Vagina (tissue), 2 donors: ENCODE data around the gene NBPF1. TPM values are rescaled to one million over a fixed set of nuclear protein-coding genes. Genes with fewer than 3 reads are reported as not detected.
"Not testable (repeated sequence)": the region's sequence is repeated elsewhere in the genome, so short reads cannot be mapped to it uniquely, and the experiment has no call there.

ENCODE experiments used
- DNase-seq, 2 donors: peaks; one replicate each; pipeline ENCODE4 v3.0.0-alpha.2; 2017; ENCODE audit errors: extremely low spot score in 2 of 2
- H3K27ac ChIP-seq: fragments of 200-600 bp; sonication (generic); one replicate; pipeline ENCODE4 v1.5.1; 2019
- H3K27me3 ChIP-seq: fragments of 200-600 bp; sonication (generic); one replicate; pipeline ENCODE4 v1.5.1; 2019
- H3K36me3 ChIP-seq, 2 donors: fragments of 200-600 bp; sonication (generic); one replicate each; pipeline ENCODE4 v1.5.1; 2017 to 2019
- H3K4me1 ChIP-seq: fragments of 200-600 bp; sonication (generic); one replicate; pipeline ENCODE4 v1.5.1; 2019
- H3K4me3 ChIP-seq, 2 donors: fragments of 200-600 bp; sonication (generic); 1 replicate in 1 of 2; 2 replicates in 1 of 2; pipeline ENCODE4 v1.5.1; 2016 to 2019
- H3K9me3 ChIP-seq: fragments of 200-600 bp; sonication (generic); one replicate; pipeline ENCODE4 v1.5.1; 2019
- CTCF ChIP-seq, 3 experiments: fragments of 450-650 bp in 2 of 3; fragments of 200-600 bp in 1 of 3; sonication (generic) in 1 of 3; IDR thresholded peaks; one replicate each; pipeline ENCODE4 v1.5.1; 2017 to 2019; ENCODE audit warnings: antibody characterized with exemption in 3 of 3, mild to moderate bottlenecking in 2 of 3, moderate library complexity in 2 of 3
- POLR2A ChIP-seq, 2 donors: fragments of 450-650 bp; IDR thresholded peaks; one replicate each; pipeline ENCODE4 v1.6.1; 2017; ENCODE audit warnings: antibody characterized with exemption in 2 of 2, mild to moderate bottlenecking in 2 of 2, moderate library complexity in 2 of 2
- POLR2AphosphoS5 ChIP-seq, 2 donors: sonication (generic); formaldehyde crosslinking; IDR thresholded peaks; one replicate each; pipeline ENCODE4 v1.9.0; 2017; ENCODE audit warnings: antibody characterized with exemption in 2 of 2, mild to moderate bottlenecking in 2 of 2, low read depth in 1 of 2; ENCODE audit not compliant: insufficient read depth in 1 of 2
- intact Hi-C: fragments of 100-400 bp; cut with DNase I; formaldehyde crosslinking; loops from one replicate; pipeline ENCODE4 v1.15.1; 2023
- total RNA-seq: library from RNA; depleted of rRNA; stranded (reverse); fragments of >200 nt; gene quantifications from one replicate; pipeline ENCODE4 v1.2.3, GENCODE V29; 2016

NBPF1 gene
- 45.9 TPM for total RNA-seq

- Histone ChIP-seq H3K4me3 (peak within 1 kb of the TSS; percentile 53 to 57), H3K36me3 (peaks cover 0 to 8% of the 10 kb centered on the region in 2 donors), H3K27ac (peak within 1 kb of the TSS; percentile 80), H3K4me1 (peaks cover 38% of the 10 kb centered on the region), H3K27me3 (no peaks in the 10 kb centered on the region), H3K9me3 (no peaks in the 10 kb centered on the region)
- intact Hi-C loops = no loop called here
- DNase-seq = peak; percentile 99 to 100
- TF ChIP-seq POLR2AphosphoS5 (IDR thresholded peaks at IDR 0.05; ENCODE audit: insufficient read depth in 1 of 2, low read depth in 1 of 2) (peak; percentile 94 to 99), CTCF (IDR thresholded peaks at IDR 0.05) (peak; percentile 11 to 75 (median 65)), POLR2A (IDR thresholded peaks at IDR 0.05) (peak; percentile 73 to 98)
These were observed at the start of gene NBPF1 for GRCh38 chr1:16613185-16614147. Gene NBPF1 (minus strand): TSS chr1:16613564.

DNA sequence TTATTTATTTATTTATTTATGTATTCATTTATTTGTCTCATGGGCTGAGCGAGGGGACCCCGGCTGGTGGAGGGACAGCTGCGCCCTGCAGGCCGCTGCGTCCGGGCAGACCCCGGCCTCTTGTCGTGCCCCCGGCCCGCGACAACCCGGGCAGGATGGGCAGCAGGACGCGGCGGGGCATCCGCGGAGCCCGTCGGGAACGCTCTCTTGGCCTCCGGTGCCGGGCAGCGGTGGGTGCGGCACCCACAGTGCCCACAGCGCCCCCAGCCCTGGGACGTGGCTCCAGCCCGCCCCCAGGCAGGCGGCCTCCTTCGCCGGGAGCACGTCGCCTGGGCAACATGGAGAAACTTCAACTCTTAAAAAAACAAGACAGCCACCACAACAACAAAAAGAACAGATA, 44.9 kb upstream of the NBPF1 start:
- intact Hi-C loops, H3K27ac ChIP-seq, DNase-seq: not testable (repeated sequence)

DNA sequence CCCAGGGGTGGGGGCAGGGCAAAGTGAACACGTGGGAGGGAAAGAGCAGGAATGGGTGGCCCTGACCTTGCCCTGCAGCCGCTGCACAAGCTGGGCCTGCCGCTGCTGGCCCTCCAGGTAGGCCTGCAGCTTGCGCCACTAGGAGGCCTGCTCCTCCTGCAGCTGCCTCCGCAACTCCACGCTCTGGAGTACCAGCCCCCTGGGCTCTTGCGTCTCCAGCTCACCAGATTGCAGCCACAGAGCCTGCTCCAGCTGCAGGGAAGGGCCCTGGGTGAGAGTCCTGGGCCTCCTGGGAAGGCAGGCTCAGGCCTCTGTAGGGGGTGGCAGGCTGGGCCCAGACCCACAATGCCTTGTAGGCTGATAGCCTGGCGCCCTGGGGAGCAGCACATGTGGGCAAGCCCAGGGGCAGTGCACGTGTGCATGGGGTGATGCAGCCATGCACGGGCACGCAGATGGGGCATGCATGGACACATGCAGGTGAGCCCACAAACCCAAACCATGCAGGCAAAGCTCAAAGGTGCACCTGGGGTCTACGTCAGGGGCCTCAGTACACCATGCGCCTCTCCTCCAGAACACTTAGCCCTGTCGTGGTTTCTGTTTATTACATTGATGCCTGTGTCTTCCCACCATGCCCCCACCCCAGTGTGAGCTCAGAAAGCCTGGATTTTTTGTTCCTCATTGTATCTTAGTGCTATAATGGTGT, 43.8 kb upstream of the NBPF1 start:
- H3K27ac ChIP-seq, intact Hi-C loops, H3K9me3 ChIP-seq, H3K4me1 ChIP-seq, H3K36me3 ChIP-seq, H3K27me3 ChIP-seq, DNase-seq, H3K4me3 ChIP-seq: not testable (repeated sequence)

More for the DNA sequence above, 44.9 kb upstream of the NBPF1 start:
- not testable (repeated sequence) for H3K4me1 ChIP-seq, H3K36me3 ChIP-seq, H3K4me3 ChIP-seq, H3K9me3 ChIP-seq, H3K27me3 ChIP-seq

- intact Hi-C loops, H3K27ac ChIP-seq: not testable (repeated sequence)
These were observed 43.2 kb upstream of the NBPF1 start for GRCh38 chr1:16656574-16656973.

DNA sequence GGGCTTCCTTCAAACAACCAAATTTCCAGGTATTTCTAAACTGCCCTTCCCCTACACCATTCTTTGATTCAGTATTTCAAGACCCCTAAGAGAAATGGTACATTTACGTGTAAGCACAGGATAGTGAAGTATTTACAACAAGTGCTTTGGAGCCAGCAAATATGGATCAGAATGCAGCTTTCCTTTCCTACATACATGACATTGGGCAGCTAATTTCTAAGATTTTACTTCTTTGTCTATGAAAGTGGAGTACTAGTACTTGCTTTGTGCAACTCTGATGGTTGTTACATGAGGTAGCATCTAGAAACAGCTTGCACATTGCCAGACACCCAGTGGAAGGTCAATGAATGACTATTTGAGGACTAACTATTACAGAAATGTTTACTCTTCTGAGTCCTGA, 38.2 kb upstream of the NBPF1 start:
- H3K4me1 ChIP-seq, H3K36me3 ChIP-seq, H3K9me3 ChIP-seq, H3K4me3 ChIP-seq, H3K27me3 ChIP-seq, intact Hi-C loops, H3K27ac ChIP-seq: not testable (repeated sequence)
- peak; percentile 7 to 25 for DNase-seq

More at GRCh38 chr1:16656574-16656973, 43.2 kb upstream of the NBPF1 start:
- not testable (repeated sequence) for H3K4me1 ChIP-seq, H3K4me3 ChIP-seq, H3K27me3 ChIP-seq, DNase-seq, H3K36me3 ChIP-seq, H3K9me3 ChIP-seq

DNA sequence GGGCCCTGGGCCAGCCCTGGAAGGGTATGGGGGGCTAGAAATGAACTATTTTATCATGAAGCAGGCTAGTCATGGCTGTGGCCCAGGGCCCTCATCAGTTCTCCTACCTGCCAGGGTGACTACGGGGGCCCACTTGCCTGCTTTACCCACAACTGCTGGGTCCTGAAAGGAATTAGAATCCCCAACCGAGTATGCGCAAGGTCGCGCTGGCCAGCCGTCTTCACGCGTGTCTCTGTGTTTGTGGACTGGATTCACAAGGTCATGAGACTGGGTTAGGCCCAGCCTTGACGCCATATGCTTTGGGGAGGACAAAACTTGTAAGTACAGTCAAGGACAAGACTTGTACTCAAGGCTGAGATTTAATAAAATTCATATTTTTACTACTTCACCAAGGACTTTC, 36.6 kb upstream of the NBPF1 start:
- intact Hi-C loops, DNase-seq, H3K27ac ChIP-seq: not testable (repeated sequence)

DNA sequence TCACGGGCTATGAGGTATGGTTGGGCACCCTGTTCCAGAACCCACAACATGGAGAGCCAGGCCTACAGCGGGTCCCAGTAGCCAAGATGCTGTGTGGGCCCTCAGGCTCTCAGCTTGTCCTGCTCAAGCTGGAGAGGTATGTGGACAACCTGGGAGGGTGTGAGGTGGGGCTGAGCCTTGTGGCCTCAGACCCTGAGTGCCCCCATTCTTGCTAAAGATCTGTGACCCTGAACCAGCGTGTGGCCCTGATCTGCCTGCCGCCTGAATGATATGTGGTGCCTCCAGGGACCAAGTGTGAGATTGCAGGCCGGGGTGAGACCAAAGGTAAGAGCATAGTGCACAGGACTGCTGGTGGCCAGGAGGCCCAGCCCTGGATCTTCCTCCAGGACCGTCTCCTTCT, 36.0 kb upstream of the NBPF1 start:
- H3K27ac ChIP-seq, H3K36me3 ChIP-seq, intact Hi-C loops, H3K9me3 ChIP-seq, H3K27me3 ChIP-seq, H3K4me1 ChIP-seq, H3K4me3 ChIP-seq: not testable (repeated sequence)
- peak; percentile 54 to 93 for DNase-seq

More for the DNA sequence above, 36.6 kb upstream of the NBPF1 start:
- H3K27me3 ChIP-seq, H3K9me3 ChIP-seq, H3K36me3 ChIP-seq, H3K4me3 ChIP-seq, H3K4me1 ChIP-seq: not testable (repeated sequence)

DNA sequence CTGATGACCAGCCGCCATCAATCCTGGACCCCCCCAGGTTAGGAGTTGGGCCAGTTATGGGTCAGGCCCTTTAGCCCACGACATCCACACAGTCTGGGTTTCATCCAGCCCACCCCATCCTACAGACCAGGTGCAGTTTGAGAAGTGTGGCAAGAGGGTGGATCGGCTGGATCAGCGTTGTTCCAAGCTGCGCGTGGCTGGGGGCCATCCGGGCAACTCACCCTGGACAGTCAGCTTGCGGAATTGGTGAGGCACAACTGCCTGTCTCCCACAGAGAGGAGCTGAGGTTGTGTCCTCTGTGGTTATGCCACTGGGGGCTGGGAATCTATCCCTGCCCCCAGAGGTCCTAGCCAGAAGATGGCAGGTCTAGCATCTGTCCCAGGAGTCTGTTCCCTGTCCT, 35.4 kb upstream of the NBPF1 start:
- intact Hi-C loops, H3K9me3 ChIP-seq, H3K36me3 ChIP-seq, DNase-seq, H3K4me3 ChIP-seq, H3K27me3 ChIP-seq, H3K27ac ChIP-seq: not testable (repeated sequence)
- peaks cover 14% of the 10 kb centered on the region for H3K4me1 ChIP-seq

GRCh38 chr1:16648250-16648649, 34.9 kb upstream of the NBPF1 start:
- peak; percentile 22 to 29 for DNase-seq
- H3K27ac ChIP-seq, H3K4me3 ChIP-seq, H3K9me3 ChIP-seq, H3K36me3 ChIP-seq, H3K27me3 ChIP-seq, intact Hi-C loops: not testable (repeated sequence)
- H3K4me1 ChIP-seq = peaks cover 19% of the 10 kb centered on the region

GRCh38 chr1:16647179-16648176, 34.1 kb upstream of the NBPF1 start:
- H3K36me3 ChIP-seq, H3K27ac ChIP-seq, H3K27me3 ChIP-seq, intact Hi-C loops, H3K9me3 ChIP-seq, DNase-seq: not testable (repeated sequence)
- Histone ChIP-seq H3K4me1 (peaks cover 27% of the 10 kb centered on the region), H3K4me3 (peak overlapping the region; percentile 21 to 22)

DNA sequence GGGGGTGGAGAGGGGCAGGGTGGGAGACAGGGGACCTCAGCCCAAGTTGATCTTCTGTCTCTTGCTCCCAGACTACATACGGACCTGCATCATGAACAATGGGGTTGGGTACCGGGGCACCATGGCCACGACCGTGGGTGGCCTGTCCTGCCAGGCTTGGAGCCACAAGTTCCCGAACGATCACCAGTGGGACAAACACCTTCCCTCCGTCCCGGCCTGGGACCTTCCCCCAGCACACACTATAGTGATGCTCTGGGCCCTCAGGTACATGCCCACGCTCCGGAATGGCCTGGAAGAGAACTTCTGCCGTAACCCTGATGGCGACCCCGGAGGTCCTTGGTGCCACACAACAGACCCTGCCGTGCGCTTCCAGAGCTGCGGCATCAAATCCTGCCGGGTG, 33.4 kb upstream of the NBPF1 start:
- H3K4me3 ChIP-seq, DNase-seq, H3K9me3 ChIP-seq, H3K27ac ChIP-seq, H3K36me3 ChIP-seq, intact Hi-C loops, H3K27me3 ChIP-seq: not testable (repeated sequence)
- H3K4me1 ChIP-seq = peaks cover 34% of the 10 kb centered on the region
